Measurements from ENCODE around the gene KAT2B. TPM values are rescaled to one million over a fixed set of nuclear protein-coding genes. Genes with fewer than 3 reads are reported as not detected.

Gene KAT2B
- total and polyA plus RNA-seq, 2 donors (not counting 1 experiment from before 2014, with no cell fraction given), result 21.7 to 57.5 TPM

- Histone ChIP-seq H3K4me3 (ENCODE audit: control extremely low read depth in 1 of 5, extremely low read depth in 1 of 5, insufficient read depth in 1 of 5, low read depth in 2 of 5, low read length in 4 of 5) (no peak overlapping the region), H3K9ac (ENCODE audit: low read length) (no peak overlapping the region), H2AFZ (ENCODE audit: insufficient read depth, low read depth, low read length, poor library complexity, severe bottlenecking) (no peak overlapping the region), H3K36me3 (replicated peaks in 1 of 2; ENCODE audit: control extremely low read depth in 1 of 2, control insufficient read depth in 1 of 2, extremely low read depth in 1 of 2, insufficient read depth in 2 of 2, low read length in 1 of 2) (peaks cover 0 to 17% of the 10 kb centered on the region in 2 experiments), H3K27me3 (replicated peaks in 1 of 4; ENCODE audit: control extremely low read depth in 1 of 4, control insufficient read depth in 3 of 4, insufficient read depth in 4 of 4, low read length in 3 of 4) (no peaks in the 10 kb centered on the region), H3K79me2 (ENCODE audit: control insufficient read depth, insufficient read depth, low read length) (no peaks in the 10 kb centered on the region), H3K27ac (ENCODE audit: low read length in 2 of 2) (no peak overlapping the region), H4K20me1 (ENCODE audit: control insufficient read depth, insufficient read depth, low read length, poor library complexity, severe bottlenecking) (no peaks in the 10 kb centered on the region), H3K4me2 (replicated peaks; ENCODE audit: low read depth, low read length, poor library complexity, severe bottlenecking) (no peak overlapping the region), H3K9me3 (ENCODE audit: control extremely low read depth in 1 of 3, control insufficient read depth in 2 of 3, insufficient read depth in 1 of 3, low read length in 2 of 3) (no peaks in the 10 kb centered on the region), H3K4me1 (ENCODE audit: control insufficient read depth in 2 of 2, insufficient read depth in 2 of 2, low read length in 2 of 2) (peaks cover 10 to 16% of the 10 kb centered on the region in 2 donors)
- Mint-ChIP-seq H3K9me3 (ENCODE audit: insufficient read depth) (no peaks in the 10 kb centered on the region), H3K4me1 (peaks cover 16% of the 10 kb centered on the region), H3K4me3 (no peak overlapping the region), H3K27ac (no peak overlapping the region), H3K27me3 (no peaks in the 10 kb centered on the region)
- ChIA-PET POLR2A (interaction anchor here (1.4 kb wide), 1 partner anchor 65 kb away, joined by 3 read pairs; no protein-coding TSS in a partner anchor), CTCF (interaction anchor here (0.5 to 1.5 kb wide), 2 partner anchors 19 to 47 kb away, joined by 3 read pairs; no protein-coding TSS in a partner anchor)
- no peak for TF ChIP-seq CTCF (IDR thresholded peaks at IDR 0.05)
- WGBS (ENCODE audit: insufficient coverage), result 95% methylated on average over 4 of the region's 7 CpGs
- no peak for DNase-seq
- no peak for ATAC-seq (ENCODE audit: low read depth)
- intact Hi-C loops (cut with micrococcal nuclease), result no loop called here
Measured at GRCh38 chr3:20105513-20106280, 65.5 kb downstream of the KAT2B start.

GRCh38 chr3:20107722-20108121 lies 67.5 kb downstream of the KAT2B start:
- Histone ChIP-seq H3K9ac (ENCODE audit: low read length) (no peak overlapping the region), H3K4me2 (replicated peaks; ENCODE audit: low read depth, low read length, poor library complexity, severe bottlenecking) (no peak overlapping the region), H3K79me2 (ENCODE audit: control insufficient read depth, insufficient read depth, low read length) (no peaks in the 10 kb centered on the region), H3K36me3 (replicated peaks in 1 of 2; ENCODE audit: control extremely low read depth in 1 of 2, control insufficient read depth in 1 of 2, extremely low read depth in 1 of 2, insufficient read depth in 2 of 2, low read length in 1 of 2) (peaks cover 0 to 25% of the 10 kb centered on the region in 2 experiments), H3K27ac (ENCODE audit: low read length in 2 of 2) (no peak overlapping the region), H3K27me3 (replicated peaks in 1 of 4; ENCODE audit: control extremely low read depth in 1 of 4, control insufficient read depth in 3 of 4, insufficient read depth in 4 of 4, low read length in 3 of 4) (no peaks in the 10 kb centered on the region), H3K9me3 (ENCODE audit: control extremely low read depth in 1 of 3, control insufficient read depth in 2 of 3, insufficient read depth in 1 of 3, low read length in 2 of 3) (no peaks in the 10 kb centered on the region), H3K4me3 (ENCODE audit: control extremely low read depth in 1 of 5, extremely low read depth in 1 of 5, insufficient read depth in 1 of 5, low read depth in 2 of 5, low read length in 4 of 5) (no peak overlapping the region), H4K20me1 (ENCODE audit: control insufficient read depth, insufficient read depth, low read length, poor library complexity, severe bottlenecking) (no peaks in the 10 kb centered on the region), H2AFZ (ENCODE audit: insufficient read depth, low read depth, low read length, poor library complexity, severe bottlenecking) (no peak overlapping the region), H3K4me1 (ENCODE audit: control insufficient read depth in 2 of 2, insufficient read depth in 2 of 2, low read length in 2 of 2) (peaks cover 10 to 16% of the 10 kb centered on the region in 2 donors)
- Mint-ChIP-seq H3K27me3 (no peaks in the 10 kb centered on the region), H3K4me3 (no peak overlapping the region), H3K27ac (no peak overlapping the region), H3K4me1 (peaks cover 16% of the 10 kb centered on the region), H3K9me3 (ENCODE audit: insufficient read depth) (no peaks in the 10 kb centered on the region)
- intact Hi-C loops (cut with micrococcal nuclease), result no loop called here
- ATAC-seq (ENCODE audit: low read depth) (no peak), DNase-seq (no peak)
- ChIA-PET POLR2A (no interaction called here), CTCF (no interaction called here)
- TF ChIP-seq CTCF (IDR thresholded peaks at IDR 0.05) (no peak), EZH2 (IDR thresholded peaks at IDR 0.05; ENCODE audit: borderline replicate concordance, insufficient read depth, low read depth, low read length, poor library complexity, severe bottlenecking) (no peak)
- 100% methylated on average over 2 of the region's 5 CpGs for WGBS (ENCODE audit: insufficient coverage)

All from B cell (primary cell).